ENCODE measurements around the gene TMOD1. TPM values are rescaled to one million over a fixed set of nuclear protein-coding genes. Genes with fewer than 3 reads are reported as not detected.

The TMOD1 gene
- total and polyA plus RNA-seq, 10 donors: 1.6 to 5.8 (median 2.7) TPM

DNA sequence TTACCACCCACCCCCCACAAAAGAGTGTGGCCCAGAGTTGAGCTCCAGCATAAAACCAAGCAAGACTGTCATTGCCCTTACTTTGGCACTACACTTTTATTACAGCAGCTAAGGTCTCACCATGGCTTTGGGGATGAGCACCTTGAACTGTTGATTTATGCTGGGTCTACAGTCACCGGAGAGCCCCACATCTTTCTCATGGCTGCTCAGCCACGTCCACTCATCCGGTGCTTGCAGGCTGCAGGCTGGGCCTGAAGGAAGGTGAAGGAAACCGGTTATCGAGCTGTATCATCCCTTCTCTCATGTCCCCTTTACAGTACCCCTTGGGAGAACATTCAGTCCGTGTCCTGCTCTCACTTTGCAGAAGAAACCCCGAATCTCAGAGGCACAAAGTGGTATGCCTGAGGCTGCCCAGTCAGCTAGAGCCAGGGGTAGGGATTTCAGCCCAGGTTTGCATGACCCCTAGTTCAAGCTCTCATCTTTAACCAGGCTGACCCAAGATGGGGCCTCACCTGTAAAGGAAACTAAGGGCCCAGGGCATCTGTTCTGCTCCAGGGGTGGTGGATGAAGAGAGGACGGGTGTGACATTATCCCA is 11.6 kb downstream of the TMOD1 start:
- TF ChIP-seq POLR2A (IDR thresholded peaks at IDR 0.05) (no peak), POLR2AphosphoS5 (IDR thresholded peaks at IDR 0.05) (no peak)
- TF ChIP-seq, protein P1, sequence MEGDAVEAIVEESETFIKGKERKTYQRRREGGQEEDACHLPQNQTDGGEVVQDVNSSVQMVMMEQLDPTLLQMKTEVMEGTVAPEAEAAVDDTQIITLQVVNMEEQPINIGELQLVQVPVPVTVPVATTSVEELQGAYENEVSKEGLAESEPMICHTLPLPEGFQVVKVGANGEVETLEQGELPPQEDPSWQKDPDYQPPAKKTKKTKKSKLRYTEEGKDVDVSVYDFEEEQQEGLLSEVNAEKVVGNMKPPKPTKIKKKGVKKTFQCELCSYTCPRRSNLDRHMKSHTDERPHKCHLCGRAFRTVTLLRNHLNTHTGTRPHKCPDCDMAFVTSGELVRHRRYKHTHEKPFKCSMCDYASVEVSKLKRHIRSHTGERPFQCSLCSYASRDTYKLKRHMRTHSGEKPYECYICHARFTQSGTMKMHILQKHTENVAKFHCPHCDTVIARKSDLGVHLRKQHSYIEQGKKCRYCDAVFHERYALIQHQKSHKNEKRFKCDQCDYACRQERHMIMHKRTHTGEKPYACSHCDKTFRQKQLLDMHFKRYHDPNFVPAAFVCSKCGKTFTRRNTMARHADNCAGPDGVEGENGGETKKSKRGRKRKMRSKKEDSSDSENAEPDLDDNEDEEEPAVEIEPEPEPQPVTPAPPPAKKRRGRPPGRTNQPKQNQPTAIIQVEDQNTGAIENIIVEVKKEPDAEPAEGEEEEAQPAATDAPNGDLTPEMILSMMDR (IDR thresholded peaks at IDR 0.05 in 8 of 11, conservative IDR thresholded peaks at IDR 0.05 in 3 of 11): no peak
- no peaks in the 10 kb centered on the region for H3K9me3 ChIP-seq
- no peak for DNase-seq
- no peaks in the 10 kb centered on the region for H3K36me3 ChIP-seq
- H3K27me3 ChIP-seq (replicated peaks in 1 of 7): peaks cover 0 to 27% (median 0%) of the 10 kb centered on the region in 7 donors
- H3K4me1 ChIP-seq: no peaks in the 10 kb centered on the region
- H3K4me3 ChIP-seq: no peak overlapping the region
- 79 to 91% (median 83%) methylated on average over 8 of the region's 8 CpGs for WGBS, 5 donors
- intact Hi-C loops (cut with DNase I; ENCODE audit: low total_unique reads): no loop called here
- no peak overlapping the region for H3K27ac ChIP-seq

DNA sequence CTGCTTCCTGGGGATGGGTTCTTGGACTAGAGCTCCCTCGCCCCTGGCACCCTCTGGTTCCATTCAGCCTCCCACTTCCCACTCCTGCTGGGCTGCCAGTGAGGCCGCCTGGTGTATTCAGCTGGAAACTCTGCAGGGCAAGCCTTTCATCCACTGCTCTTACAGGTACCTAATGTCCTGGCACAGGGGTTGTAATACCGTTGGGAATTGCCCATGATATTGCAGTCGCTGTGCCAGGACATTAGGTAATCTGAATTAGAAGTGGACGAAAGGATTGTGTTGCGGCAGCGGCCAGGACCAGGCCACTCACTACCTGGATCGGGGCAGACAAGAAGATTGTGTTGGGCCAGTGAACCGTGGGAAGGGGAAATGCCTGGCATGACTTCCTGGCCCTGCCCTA is 13.1 kb downstream of the TMOD1 start:
- WGBS, 5 donors: 58 to 75% (median 72%) methylated on average over 9 of the region's 9 CpGs
- no peak overlapping the region for H3K4me3 ChIP-seq
- H3K27me3 ChIP-seq (replicated peaks in 1 of 7): peaks cover 0 to 42% (median 0%) of the 10 kb centered on the region in 7 donors
- TF ChIP-seq, protein P1 (IDR thresholded peaks at IDR 0.05 in 8 of 11, conservative IDR thresholded peaks at IDR 0.05 in 3 of 11): no peak
- TF ChIP-seq POLR2A (IDR thresholded peaks at IDR 0.05): no peak
- TF ChIP-seq POLR2AphosphoS5 (IDR thresholded peaks at IDR 0.05): peak in 2 of 3 donors; percentile 19 to 41
- no peaks in the 10 kb centered on the region for H3K36me3 ChIP-seq
- peaks cover 0 to 12% (median 4%) of the 10 kb centered on the region in 6 donors for H3K4me1 ChIP-seq
- H3K9me3 ChIP-seq: no peaks in the 10 kb centered on the region
- no peak overlapping the region for H3K27ac ChIP-seq
- intact Hi-C loops (cut with DNase I; ENCODE audit: low total_unique reads): no loop called here
- no peak for DNase-seq

DNA sequence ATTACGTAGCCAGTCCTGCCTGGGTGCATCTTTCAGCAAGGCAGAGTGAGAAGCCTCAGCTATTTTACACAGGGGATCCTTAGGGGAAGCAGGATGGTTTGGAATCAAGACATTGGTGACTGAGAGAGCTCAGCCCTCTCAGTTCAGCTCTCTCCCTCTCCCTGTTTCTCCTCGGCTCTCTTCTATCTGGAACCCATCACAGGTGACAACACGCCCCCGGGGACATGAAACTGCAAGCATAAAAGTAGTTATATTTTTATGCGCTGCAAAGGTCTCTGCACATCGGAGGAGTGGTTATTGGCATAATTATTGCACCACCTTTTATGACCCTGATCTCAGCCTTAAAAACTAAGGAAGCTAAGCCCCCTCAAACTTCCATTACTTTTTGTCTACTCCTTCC is 14.2 kb downstream of the TMOD1 start:
- H3K4me3 ChIP-seq: no peak overlapping the region
- H3K27ac ChIP-seq: no peak overlapping the region
- DNase-seq: no peak
- intact Hi-C loops (cut with DNase I; ENCODE audit: low total_unique reads): no loop called here
- 73 to 91% (median 84%) methylated on average over 6 of the region's 6 CpGs for WGBS, 5 donors
- no peaks in the 10 kb centered on the region for H3K36me3 ChIP-seq
- H3K9me3 ChIP-seq: no peaks in the 10 kb centered on the region
- TF ChIP-seq, protein P1 (IDR thresholded peaks at IDR 0.05 in 8 of 11, conservative IDR thresholded peaks at IDR 0.05 in 3 of 11): no peak
- TF ChIP-seq POLR2AphosphoS5 (IDR thresholded peaks at IDR 0.05) (no peak), POLR2A (IDR thresholded peaks at IDR 0.05) (no peak)
- peaks cover 0 to 47% (median 0%) of the 10 kb centered on the region in 7 donors for H3K27me3 ChIP-seq (replicated peaks in 1 of 7)
- peaks cover 0 to 12% (median 4%) of the 10 kb centered on the region in 6 donors for H3K4me1 ChIP-seq

DNA sequence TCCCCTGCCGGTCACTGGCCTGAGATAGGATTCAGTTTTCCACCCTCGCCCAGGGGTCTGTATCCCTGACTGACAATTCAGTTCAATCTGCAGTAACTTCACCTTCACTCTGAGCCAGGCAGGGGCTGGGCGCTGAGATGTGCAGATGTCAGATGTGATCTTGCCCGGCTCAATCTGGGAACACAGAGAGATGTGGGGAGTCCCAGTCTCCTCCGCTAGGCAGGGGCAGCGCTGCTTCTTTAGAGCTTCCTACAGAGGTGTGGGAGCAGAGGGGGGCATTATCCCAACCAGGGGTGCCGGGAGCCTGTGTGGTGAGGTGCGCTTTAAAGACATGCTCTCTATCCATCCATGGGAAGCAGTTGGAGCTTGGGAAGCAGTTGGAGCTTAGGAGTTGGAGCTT is 14.6 kb downstream of the TMOD1 start:
- no peak overlapping the region for H3K4me3 ChIP-seq
- no peaks in the 10 kb centered on the region for H3K9me3 ChIP-seq
- H3K27ac ChIP-seq: no peak overlapping the region
- H3K4me1 ChIP-seq: peaks cover 0 to 12% (median 4%) of the 10 kb centered on the region in 6 donors
- no peaks in the 10 kb centered on the region for H3K36me3 ChIP-seq
- H3K27me3 ChIP-seq (replicated peaks in 1 of 7): peaks cover 0 to 47% (median 0%) of the 10 kb centered on the region in 7 donors
- no peak for DNase-seq
- WGBS, 5 donors: 92 to 94% (median 92%) methylated on average over 8 of the region's 8 CpGs
- TF ChIP-seq POLR2AphosphoS5 (IDR thresholded peaks at IDR 0.05) (no peak), POLR2A (IDR thresholded peaks at IDR 0.05) (no peak)
- TF ChIP-seq, protein P1 (IDR thresholded peaks at IDR 0.05 in 8 of 11, conservative IDR thresholded peaks at IDR 0.05 in 3 of 11): no peak
- intact Hi-C loops (cut with DNase I; ENCODE audit: low total_unique reads): no loop called here
